C4-2B (cell line): Measurements from ENCODE around the gene FLT1.

ENCODE experiments used
- CTCF ChIP-seq: fragments of 450-650 bp; conservative IDR thresholded peaks from 2 replicates; pipeline ENCODE4 v1.5.1; 2017; ENCODE audit warnings: mild to moderate bottlenecking
- ZFX ChIP-seq: fragments of 450-650 bp; IDR thresholded peaks from 2 replicates; pipeline ENCODE4 v1.6.1; 2017

- TF ChIP-seq CTCF (no peak), ZFX (no peak)
Observed at GRCh38 chr13:28526876-28527275, 31.9 kb upstream of the FLT1 start.
